NCI-H526 treated with DMSO at 0.1 percent for 48 hours (cell line): Measurements from ENCODE around the gene FRMD3.

Experiments
- DNase-seq: peaks from one replicate; lab custom pipeline; 2025; lab: John Stamatoyannopoulos, UW

The FRMD3 gene

DNA sequence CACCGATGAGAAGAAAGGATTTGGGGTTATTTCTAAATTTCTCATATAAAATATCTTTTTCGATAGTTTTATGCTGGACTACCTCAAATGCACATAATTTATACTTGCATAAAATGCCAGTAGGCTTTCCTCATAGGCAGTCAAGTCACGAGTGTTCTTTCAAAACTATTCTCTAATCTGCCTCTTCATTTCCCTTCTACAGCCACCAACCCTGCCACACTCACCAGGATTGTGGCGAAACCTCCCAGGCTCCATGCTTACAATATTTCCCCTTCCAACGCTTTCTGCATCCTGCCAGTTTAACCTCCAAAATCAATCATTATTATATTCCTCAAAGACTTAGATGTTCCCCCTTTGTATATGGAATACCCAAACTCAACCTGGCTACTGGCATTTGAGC is 65.4 kb downstream of the FRMD3 start:
- no peak for DNase-seq

DNA sequence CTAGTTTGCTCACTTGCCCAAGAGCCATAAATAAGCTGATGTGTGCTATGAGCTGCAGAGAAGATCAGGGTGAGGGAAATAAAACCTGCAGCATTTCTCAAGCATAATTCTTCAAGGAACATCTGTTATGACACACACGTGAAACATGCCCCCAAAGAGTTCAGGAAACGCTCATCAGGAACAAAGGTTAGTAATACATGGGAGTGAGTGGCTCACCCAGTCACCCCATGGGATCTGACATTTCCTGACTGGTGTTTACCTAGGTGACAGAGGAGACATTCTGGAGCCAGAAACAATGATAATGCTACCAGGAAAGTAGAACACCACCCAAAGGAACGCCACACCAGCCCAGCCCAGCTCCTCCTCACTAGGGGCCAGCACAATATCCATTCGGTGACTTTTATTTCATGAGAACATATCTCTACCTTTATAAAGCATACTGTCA is 66.0 kb downstream of the FRMD3 start:
- DNase-seq = no peak

DNA sequence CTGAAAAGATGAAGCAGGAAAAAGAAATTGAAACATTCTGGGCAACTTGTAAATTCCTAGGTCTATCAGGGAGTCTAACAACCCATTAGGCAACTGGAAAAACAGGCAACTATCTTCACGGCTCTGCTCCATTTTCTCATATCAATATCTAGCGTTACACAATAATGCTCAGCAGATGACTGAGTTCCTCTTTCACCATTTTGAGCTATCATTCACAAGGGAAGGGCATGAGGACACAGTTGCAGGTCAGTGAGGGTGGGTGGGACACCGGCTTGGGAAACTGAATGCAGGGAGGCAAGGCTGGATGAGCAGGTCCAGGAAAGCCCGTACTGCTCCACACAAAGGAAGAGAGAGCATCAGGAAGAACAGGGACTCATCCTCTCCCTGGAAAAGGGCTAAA is 67.0 kb downstream of the FRMD3 start:
- DNase-seq = no peak

DNA sequence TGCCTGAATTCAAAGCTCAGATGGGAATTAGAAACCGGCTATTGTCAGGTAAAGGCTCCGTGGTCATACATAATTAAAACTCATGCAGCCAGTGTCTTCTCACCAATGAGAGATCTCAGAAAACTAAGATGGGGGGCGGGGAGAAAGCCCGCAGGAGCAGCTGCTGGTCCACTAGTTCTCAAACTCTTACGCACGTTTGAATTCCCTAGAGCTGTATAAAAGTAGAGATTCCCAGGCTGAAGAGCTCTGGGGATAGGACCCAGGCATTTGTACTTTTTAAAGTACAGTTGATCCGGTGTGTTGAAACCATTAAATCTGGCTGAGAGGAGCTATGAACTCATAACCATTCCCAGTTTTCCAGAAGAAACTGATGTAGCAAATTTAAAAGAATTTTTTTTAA is 68.5 kb downstream of the FRMD3 start:
- no peak for DNase-seq

DNA sequence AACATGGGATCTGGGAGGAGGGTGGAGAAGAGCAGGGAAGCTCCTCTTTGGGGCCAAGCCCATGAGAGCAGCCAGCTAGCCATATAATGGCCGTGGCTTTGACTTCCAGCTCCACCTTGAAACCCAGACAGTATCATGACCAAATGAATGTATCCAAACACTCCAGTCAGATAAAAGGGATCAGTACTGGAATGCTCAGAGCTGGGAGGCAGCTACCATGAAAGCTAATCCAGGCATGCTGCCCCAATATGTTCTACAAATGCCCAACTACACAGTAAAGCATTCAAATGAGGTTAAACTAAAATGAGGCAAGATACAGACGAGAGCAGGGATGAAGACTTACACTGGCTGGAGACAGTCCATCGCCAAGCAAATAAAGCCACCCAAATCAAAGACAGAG is 69.4 kb downstream of the FRMD3 start:
- no peak for DNase-seq

DNA sequence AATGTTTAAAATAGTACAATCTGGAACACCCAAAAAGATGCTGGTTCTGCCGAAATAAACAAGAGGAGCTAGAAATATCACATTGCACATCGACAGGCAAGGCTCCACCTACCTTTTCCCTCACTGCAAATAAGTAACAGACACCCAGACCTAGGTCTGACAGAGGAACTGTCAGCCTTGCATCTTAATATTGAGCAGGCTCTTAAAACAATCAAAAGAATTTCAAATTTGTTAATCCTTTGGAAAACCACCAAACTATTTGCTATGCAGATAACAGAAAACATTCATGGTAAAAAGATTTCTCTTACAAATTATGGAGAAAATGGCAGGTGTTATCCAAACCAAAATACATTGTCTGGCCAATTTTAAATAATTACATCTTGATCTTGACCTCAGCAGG is 71.3 kb downstream of the FRMD3 start:
- DNase-seq = no peak

DNA sequence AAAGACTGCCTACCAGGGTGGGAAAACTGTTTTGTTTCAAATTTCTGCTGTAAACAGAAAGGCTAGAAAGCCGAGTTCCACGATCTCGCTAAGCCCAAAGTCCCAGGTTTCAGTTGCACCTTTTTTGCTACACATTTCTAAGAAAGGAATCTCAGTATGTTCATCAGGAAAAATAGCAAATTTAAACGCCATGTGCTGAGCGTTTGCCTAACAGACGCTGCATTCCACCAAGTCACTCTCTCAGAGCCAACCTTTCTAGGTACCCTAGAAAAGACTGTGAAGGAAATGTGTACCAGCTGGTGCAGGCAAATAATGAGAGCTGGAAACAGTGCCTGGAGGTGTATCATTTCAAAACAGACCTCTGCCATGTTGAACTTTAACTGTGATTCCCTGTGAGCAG is 71.8 kb downstream of the FRMD3 start:
- no peak for DNase-seq

DNA sequence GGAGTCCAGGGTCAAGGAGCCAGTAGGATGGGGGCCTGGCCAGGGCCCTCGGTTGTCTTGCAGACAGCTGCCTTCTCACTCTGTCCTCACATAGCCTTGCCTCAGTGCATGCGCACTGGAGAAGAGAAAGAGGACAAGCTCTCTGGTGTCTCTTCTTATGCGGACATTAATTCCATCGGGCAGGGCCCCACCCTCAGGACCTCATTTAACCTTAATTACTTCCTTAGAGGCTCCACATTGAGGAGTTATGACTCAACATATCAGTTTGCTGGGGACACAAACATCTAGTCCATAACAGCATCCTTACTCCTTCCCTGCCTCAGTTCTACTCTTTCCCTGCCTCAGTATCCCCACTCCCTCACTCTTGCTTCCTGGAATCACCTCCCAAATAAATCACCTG is 78.4 kb downstream of the FRMD3 start:
- DNase-seq = no peak

DNA sequence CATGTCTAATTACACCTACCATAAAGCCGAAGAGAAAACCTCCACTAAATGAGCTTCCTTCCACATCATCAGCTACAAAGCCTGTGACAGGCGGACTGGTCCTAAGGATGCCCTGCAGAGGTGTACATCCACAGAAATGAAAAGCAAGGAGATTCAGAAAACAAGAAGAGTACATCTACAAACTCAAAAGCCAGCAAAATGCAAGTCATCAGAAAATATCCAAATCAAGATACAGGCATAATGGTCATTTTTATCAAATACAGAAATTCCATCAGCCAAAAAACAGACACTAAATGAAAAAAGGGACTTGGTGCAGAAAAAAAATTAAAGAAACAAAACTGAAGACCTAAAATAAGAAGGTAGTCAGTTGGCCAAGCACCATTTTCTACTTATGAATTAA is 79.7 kb downstream of the FRMD3 start:
- no peak for DNase-seq

DNA sequence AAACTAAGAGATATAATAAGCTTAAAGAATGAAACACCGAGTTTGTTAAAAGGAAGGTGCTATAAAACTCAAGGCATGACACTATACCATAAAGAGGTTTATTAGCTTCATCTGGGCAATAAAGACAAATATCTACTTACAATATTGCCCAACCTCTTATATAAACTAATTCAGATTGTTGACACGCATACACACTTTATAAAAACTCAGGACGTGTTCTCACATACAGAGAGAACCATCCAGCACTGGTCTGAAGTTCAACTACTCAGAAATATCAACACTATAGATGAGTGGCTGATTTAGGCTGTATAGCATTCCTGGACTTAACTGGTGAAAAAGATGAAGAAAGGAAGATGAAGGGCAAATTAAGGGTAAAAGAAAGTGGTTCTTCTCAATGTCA is 81.2 kb downstream of the FRMD3 start:
- DNase-seq = no peak

DNA sequence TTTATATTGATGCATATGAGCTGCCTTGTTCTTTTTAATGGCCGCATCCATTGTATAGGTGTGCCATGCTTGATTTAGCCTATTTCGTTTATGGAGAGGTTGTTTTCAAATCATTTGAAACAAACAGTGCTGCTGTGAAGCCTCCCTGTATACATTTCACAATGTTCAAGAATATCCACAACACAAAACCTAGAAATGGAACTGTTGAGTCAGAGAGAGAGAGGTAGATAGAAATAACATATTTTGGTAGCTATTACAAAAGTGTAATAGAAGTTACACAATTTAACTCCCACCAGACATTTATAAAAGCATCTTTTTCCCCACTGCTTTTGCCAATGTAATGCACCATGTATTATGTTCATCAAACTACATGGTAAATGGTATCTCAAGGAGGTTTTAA is 82.0 kb downstream of the FRMD3 start:
- DNase-seq = no peak

DNA sequence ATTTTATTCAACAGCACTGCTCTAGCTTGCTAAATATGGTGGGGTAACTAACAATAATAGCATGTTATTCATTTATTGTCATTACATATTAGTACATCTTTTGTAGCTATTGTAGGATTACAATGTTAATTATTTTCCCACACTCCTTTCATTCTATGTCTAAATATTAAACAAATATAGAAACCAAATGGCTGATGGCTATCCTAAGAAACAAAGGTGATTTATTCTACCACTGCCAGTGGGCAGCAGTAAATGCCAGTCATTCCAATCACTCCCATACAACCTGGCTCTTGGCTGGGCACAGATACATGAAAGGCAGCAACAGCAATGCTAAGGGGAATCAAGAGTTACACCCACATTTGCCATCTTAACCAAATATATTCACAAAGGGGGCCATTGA is 84.1 kb downstream of the FRMD3 start:
- DNase-seq = no peak

DNA sequence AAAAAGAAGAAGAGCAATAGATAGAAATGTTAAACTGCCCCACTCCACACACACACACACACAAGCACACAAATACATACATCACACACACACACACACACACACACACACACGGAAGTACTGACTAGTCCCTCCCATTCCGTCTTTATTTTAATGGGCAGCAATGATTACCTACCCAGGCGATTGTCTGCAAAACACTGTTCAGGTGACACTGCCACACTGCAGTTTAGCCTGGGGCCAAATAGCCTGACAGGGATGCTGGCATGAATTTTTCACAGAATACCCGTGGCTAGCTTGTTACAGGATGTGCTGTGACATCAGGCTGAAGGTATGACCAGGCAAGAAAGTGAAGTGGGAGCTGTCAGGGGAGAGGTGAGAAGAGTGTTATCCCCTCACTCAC is 86.9 kb downstream of the FRMD3 start:
- no peak for DNase-seq

DNA sequence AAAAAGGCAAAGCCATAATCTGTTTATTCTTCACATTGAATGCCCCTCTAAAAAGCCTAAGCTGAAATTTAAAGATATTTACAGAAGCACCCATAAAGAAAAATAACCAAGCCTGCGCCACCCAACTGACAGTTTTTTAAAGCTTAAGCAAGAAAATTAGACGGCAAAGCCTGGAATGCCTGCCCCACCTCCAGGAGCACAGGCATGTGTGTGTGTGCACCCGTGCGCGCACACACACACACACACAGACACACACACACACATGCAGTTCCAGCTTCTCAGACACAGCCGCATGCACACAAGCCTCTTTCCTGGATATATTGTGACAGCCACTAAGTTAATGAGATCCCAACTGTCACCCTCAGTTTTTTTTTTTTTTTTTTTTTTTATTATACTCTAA is 88.2 kb downstream of the FRMD3 start:
- DNase-seq = no peak

DNA sequence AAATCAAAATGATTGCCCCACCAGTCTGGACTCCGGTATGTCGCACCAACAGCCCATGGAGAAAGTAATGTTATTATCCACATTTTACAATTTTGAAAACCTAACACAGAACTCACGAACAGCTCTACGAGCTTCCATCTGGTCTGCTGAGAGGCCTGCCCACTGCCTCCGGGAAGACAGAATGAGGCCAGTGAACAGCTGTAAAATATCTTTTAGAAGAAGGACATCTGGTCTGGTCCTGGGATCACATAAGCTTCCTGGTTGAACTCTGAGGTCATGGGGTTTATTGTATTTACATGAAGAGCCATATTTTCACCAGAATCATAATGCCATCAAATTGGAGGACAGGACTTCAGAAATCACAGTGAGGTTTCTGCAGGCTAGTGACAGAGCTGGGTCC is 89.0 kb downstream of the FRMD3 start:
- no peak for DNase-seq

DNA sequence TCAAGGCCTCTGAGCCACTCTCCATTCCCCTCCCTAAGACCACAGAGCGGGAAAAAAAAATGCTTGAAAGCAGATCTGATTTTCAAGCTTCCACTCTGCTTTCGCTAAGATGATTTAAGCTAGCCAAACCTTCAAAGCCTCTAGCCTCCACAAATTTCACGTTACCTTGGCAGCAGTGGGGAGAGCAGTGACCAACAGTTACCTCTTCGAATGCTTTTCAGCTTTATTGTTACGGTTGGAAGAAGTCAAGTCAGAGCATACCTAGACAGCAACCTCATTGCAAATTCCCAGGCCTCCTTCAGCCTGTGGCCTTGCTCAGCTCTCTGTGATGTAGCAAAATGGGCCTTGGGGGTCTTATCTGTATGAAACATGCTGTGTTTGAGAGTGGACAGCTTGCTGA is 89.6 kb downstream of the FRMD3 start:
- DNase-seq = no peak

DNA sequence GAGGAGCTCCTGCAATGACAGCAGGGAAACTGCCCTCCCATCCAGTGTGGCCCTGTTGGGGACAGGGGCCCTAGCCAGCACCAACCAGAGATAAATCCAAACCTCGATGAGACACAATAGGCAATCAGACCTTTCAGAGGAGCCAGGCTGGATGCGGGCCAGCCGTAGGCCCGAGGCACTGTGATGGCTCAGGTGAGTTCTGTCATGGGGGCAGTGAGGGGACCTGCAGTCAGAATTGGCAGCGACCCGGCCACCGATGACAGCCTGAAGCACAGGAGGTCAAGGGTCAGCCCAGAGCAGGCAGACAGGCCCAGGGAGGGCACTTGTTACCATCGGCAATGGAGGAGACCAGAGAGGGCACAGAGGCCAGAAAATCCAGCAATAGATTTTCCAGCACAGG is 90.8 kb downstream of the FRMD3 start:
- DNase-seq = no peak

DNA sequence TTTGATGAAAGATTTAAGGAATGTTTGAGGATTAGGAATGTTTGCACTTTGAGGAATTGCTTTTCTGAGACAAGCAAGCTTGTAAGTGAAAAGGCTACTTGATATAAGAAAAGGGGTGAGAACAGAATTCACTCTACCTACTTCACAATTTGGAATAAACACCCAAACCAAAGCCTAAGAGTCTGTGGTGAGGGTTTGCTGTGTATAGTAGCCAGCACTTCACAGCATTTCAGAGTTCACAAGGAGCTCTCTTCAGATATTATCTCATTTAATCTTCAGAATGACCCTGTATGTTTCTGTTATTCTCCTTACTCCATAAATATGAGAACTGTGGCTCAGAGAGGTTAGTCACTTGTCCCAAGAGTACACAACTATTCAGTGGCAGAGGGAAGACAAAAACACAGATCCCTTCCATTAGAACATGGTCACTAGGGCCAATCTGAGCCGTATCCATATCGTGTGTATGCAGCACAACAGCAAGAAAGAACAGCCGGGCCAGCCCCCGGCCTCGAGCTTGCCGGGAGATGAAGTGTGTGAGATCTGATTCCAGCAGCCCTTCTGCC is 92.4 kb downstream of the FRMD3 start:
- DNase-seq = no peak

DNA sequence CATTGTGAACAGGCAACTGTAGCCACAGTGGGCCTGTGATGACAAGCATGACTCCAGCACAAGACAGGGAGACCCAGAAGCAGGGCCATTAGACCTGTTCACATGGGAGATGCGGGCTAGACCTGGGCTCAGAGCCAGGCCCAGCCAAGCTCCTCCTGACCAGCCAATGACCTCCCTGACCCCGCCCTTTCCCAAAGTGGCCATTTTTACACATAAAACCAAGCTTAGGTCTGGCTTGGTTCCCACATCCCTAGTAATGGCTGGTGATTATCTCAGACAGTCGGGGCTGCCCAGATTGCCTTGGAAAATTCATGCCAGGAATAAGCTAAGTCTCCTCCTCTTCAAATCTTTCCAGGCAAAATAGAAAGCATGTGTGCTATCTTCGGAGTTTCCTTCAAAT is 94.1 kb downstream of the FRMD3 start:
- DNase-seq = no peak

DNA sequence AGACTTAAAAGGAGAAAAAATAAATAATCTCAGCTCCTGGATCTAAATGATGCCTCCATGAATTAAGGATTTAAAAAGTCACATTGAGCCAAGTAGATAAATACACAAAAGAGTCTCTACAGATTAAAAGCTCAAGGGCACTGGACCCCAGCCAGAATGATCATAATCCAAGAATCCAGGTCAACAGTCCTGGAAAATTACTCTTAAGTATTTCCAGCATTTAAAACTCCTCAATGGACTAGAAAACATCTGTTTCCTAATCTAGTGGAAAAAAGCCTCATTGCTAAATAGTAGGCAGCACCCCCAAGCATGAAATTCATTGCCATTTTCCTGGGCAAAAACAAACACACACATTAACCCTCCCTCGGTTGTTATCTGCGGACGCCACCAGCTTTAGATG is 96.8 kb downstream of the FRMD3 start:
- no peak for DNase-seq

DNA sequence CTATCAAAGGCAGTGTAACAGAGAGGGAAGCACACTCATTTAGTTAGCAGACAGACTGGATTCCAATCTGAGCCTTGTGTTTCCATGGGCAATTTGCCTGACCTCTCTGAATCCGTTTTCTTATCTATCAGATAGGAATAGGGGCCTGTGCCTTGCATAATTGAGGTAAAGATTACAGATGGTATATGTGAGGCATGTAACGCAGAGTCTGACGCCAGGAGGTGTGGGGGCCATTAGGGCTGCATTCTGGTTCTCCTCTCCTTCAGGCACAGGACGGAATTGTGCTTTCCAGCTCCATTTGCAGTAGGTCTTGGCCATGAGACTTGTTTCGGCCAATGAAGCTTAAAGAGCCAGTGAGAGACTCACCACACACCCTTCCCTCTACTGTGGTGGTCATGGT is 97.6 kb downstream of the FRMD3 start:
- no peak for DNase-seq

DNA sequence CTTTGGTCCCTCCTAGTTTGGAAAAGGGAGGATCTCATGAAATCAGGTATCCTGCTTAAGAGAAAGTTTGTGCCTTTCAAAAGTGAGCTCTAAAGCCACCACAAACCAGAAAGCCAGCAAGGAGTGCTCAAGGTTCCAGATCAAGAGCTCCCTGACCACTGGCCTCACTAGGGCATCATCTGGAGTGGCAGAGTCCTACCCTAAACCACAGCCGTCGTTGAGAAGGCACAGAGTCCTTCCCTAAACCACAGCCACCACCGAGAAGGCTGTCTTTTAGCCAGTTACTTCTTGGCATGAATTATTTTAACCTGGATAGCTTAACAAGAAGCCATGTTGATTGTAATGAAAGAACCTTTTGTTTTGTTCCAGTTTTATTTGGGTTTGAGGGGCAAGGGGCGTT is 102.9 kb downstream of the FRMD3 start:
- no peak for DNase-seq

DNA sequence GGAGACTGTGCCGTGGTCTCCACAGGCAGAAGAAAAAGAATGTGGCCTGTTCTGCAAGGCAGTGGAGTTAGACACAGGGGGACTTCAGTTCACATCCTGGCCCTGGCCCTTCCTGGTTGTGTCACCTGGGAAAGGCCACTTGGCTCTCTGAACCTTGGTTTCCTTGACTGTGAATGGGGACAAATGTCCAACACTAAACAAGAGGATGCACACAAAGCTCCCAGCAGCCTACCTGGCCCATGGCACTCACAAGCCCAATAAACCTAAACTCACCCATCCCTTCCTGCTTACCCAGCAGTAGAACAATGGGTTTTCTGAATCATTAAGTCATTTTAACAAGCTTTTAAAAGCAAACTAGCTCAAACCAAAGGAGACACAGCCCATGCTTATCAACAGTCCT is 103.9 kb downstream of the FRMD3 start:
- no peak for DNase-seq

DNA sequence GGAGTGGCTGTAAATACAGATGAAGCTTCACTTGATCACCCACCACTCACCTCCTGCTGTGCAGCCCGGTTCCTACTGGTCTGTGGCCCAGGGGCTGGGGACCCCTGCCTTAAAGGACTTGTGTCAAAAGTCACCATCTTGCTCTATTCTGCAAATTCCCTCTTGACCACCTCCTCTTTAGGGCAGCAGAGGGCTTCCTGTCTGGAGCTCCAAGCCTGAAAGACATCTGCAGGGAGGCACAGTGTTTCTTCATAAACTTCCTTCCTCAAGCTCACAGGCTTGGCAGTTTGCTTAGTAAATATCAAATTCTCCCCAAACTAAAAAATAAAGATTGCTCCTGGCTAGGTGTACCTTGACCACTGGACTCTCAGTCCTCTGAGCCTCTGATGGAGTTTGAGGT is 104.4 kb downstream of the FRMD3 start:
- no peak for DNase-seq
